ENCODE measurements around the gene TRAPPC13.

Gene TRAPPC13

GRCh38 chr5:65693121-65693520, 68.3 kb downstream of the TRAPPC13 start:
- TF ChIP-seq, protein P1, sequence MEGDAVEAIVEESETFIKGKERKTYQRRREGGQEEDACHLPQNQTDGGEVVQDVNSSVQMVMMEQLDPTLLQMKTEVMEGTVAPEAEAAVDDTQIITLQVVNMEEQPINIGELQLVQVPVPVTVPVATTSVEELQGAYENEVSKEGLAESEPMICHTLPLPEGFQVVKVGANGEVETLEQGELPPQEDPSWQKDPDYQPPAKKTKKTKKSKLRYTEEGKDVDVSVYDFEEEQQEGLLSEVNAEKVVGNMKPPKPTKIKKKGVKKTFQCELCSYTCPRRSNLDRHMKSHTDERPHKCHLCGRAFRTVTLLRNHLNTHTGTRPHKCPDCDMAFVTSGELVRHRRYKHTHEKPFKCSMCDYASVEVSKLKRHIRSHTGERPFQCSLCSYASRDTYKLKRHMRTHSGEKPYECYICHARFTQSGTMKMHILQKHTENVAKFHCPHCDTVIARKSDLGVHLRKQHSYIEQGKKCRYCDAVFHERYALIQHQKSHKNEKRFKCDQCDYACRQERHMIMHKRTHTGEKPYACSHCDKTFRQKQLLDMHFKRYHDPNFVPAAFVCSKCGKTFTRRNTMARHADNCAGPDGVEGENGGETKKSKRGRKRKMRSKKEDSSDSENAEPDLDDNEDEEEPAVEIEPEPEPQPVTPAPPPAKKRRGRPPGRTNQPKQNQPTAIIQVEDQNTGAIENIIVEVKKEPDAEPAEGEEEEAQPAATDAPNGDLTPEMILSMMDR (IDR thresholded peaks at IDR 0.05) = no peak
- Histone ChIP-seq H3K4me1 (peaks cover 0 to 19% (median 2%) of the 10 kb centered on the region in 4 donors), H3K27ac (no peak overlapping the region), H3K9me3 (no peaks in the 10 kb centered on the region), H3K36me3 (peaks cover 0 to 19% (median 14%) of the 10 kb centered on the region in 3 donors), H3K4me3 (no peak overlapping the region), H3K27me3 (no peaks in the 10 kb centered on the region)
- intact Hi-C loops (cut with DNase I; ENCODE audit: low total_unique reads) = no loop called here
- no peak for DNase-seq

DNA sequence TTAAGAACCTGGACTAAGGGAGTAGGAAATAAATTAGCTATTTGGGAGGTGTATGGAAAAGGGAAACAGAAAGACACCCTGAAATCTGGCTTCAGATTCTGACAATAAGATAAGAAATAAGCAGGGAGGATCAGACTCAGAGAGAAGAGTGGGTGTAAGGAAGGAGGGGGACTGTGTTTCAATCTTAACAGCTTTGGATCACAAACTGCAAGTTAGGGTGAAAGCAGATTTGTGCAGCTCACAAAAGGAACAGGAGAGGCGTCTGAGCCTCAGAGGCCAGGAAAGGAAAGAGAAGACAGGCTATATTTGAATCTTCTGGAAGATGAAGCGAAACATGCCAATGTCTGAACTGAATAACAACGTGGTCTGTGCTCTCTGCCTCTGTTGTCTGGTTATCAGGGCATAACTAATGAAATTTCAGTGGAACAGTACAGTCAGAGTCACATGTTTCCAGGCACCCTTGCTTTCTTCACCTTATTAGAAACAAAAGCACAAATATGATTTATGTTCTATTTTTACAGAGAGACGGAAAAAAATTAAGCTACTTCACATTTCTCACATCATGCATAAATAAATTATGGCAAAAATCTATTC, 70.4 kb downstream of the TRAPPC13 start:
- Histone ChIP-seq H3K27ac (no peak overlapping the region), H3K36me3 (peaks cover 4 to 11% (median 8%) of the 10 kb centered on the region in 3 donors), H3K4me1 (peaks cover 0 to 19% (median 2%) of the 10 kb centered on the region in 4 donors), H3K4me3 (no peak overlapping the region), H3K9me3 (no peaks in the 10 kb centered on the region), H3K27me3 (no peaks in the 10 kb centered on the region)
- intact Hi-C loops (cut with DNase I; ENCODE audit: low total_unique reads) = no loop called here
- TF ChIP-seq, protein P1 (IDR thresholded peaks at IDR 0.05) = no peak
- no peak for DNase-seq

GRCh38 chr5:65695896-65696295, 71.1 kb downstream of the TRAPPC13 start:
- Histone ChIP-seq H3K36me3 (peaks cover 4 to 9% (median 8%) of the 10 kb centered on the region in 3 donors), H3K4me1 (peaks cover 0 to 19% (median 2%) of the 10 kb centered on the region in 4 donors), H3K9me3 (no peaks in the 10 kb centered on the region), H3K4me3 (no peak overlapping the region), H3K27ac (peak overlapping the region in 1 of 2 donors; percentile 29), H3K27me3 (no peaks in the 10 kb centered on the region)
- intact Hi-C loops (cut with DNase I; ENCODE audit: low total_unique reads) = no loop called here
- TF ChIP-seq, protein P1 (IDR thresholded peaks at IDR 0.05) = no peak
- DNase-seq = no peak

DNA sequence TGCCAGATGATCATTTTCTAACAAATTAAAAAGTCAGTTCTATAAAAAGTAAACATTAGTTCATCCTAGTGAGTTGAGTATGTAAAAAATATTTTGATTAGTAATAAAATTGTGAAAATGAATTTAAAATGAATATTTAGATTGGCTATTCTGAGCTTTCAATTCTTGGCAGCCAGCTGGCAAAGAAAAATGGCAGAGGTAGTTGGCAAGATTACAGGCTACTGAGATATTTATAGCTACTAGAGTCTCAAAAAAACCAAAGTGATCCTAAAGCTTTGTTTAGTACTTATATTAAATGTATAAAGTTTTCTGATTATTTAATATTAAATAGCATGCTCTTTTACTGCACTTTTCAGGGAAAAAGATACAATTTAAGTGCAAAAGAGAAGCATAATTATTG, 72.1 kb downstream of the TRAPPC13 start:
- peaks cover 0 to 19% (median 2%) of the 10 kb centered on the region in 4 donors for H3K4me1 ChIP-seq
- intact Hi-C loops (cut with DNase I; ENCODE audit: low total_unique reads) = no loop called here
- no peaks in the 10 kb centered on the region for H3K27me3 ChIP-seq
- no peaks in the 10 kb centered on the region for H3K9me3 ChIP-seq
- TF ChIP-seq, protein P1 (IDR thresholded peaks at IDR 0.05) = no peak
- peak overlapping the region in 1 of 2 donors; percentile 40 for H3K27ac ChIP-seq
- no peak for DNase-seq
- no peak overlapping the region for H3K4me3 ChIP-seq
- H3K36me3 ChIP-seq = peaks cover 5 to 8% (median 7%) of the 10 kb centered on the region in 3 donors

DNA sequence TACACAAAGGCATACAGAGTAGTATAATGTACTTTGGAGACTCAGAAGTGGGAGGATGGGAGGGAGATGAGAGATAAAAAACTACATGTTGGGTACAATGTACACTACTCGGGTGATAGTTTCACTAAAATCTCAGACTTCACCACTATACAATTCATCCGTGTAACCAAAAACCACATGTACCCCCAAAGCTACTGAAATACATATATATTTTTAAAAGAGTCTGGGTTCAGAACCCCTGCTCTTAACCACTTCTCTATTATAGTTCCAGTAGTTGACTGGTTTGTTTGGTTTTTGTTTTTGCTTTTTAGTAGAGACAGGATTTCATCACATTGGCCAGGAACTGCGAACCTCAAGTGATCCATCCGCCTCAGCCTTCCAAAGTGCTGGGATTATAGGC, 74.5 kb downstream of the TRAPPC13 start:
- TF ChIP-seq, protein P1 (IDR thresholded peaks at IDR 0.05) = no peak
- no peak for DNase-seq
- Histone ChIP-seq H3K4me3 (no peak overlapping the region), H3K36me3 (peaks cover 18 to 30% (median 25%) of the 10 kb centered on the region in 3 donors), H3K27ac (no peak overlapping the region), H3K9me3 (no peaks in the 10 kb centered on the region), H3K27me3 (no peaks in the 10 kb centered on the region), H3K4me1 (peaks cover 0 to 19% (median 2%) of the 10 kb centered on the region in 4 donors)
- intact Hi-C loops (cut with DNase I; ENCODE audit: low total_unique reads) = no loop called here
